Measurements from ENCODE around the gene SELENON. TPM values are rescaled to one million over a fixed set of nuclear protein-coding genes. Genes with fewer than 3 reads are reported as not detected.

SELENON gene
- total RNA-seq, 1 experiment from 2014 or later, result 57.2 TPM

DNA sequence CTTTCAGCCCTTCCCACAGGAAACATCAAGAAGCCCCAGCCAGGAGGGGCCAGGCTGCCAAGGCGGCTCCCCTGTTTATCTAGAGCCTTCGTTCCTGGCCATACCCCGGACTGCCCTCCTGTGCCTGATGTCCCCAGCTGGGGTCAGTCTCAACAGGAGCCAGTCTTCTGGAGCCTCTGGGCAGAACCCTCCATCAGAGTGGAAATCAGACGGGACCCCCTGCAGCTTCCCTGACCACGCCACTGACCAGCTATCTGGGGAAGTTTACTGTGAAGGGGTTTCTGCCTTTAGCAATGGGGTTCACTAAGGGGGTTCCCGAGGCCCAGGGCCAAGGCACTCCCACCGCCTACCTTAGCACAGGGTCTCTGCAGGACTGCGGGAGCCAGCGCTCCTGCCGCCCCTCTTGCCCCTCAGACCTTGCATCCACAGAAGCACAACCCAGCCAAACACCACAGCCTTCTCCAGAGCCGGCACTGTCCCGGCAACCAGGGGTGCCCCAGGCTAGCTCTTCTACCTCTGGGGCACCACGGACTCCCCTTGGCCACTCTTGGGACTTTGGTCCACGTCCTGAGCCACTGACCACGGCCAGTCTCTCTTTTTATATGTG is 16.2 kb downstream of the SELENON start:
- Histone ChIP-seq H3K27ac (ENCODE audit: low read length) (no peak overlapping the region), H3K9me3 (ENCODE audit: control insufficient read depth, insufficient read depth, low read depth, low read length) (no peaks in the 10 kb centered on the region), H3K4me1 (ENCODE audit: control insufficient read depth, insufficient read depth, low read length) (peaks cover 17% of the 10 kb centered on the region), H3K4me3 (ENCODE audit: low read depth in 2 of 2, low read length in 2 of 2) (no peak overlapping the region), H3K36me3 (ENCODE audit: control insufficient read depth, insufficient read depth, low read length) (no peaks in the 10 kb centered on the region; the same call in 1 of the 2 replicates), H3K27me3 (ENCODE audit: control insufficient read depth, insufficient read depth, low read length) (no peaks in the 10 kb centered on the region)
- BruUV-seq (replicated peaks), result no TSS peak
- in situ Hi-C loops (cut with HindIII; ENCODE audit: low pct_unique_long_range_greater_than_20kb, low sequenced_read_pairs) (no loop called here), intact Hi-C loops (cut with micrococcal nuclease; ENCODE audit: unreplicated experiment) (no loop called here)
- ChIA-PET CTCF (interaction anchor here (0.6 kb wide), 3 partner anchors 78 to 195 kb away, joined by 3 to 6 read pairs (median 4); partner anchors contain the start of gene PAFAH2), POLR2A (interaction anchor here (0.5 kb wide), 1 partner anchor 500 kb away, joined by 6 read pairs; no protein-coding TSS in a partner anchor)
- TF ChIP-seq, protein P1, sequence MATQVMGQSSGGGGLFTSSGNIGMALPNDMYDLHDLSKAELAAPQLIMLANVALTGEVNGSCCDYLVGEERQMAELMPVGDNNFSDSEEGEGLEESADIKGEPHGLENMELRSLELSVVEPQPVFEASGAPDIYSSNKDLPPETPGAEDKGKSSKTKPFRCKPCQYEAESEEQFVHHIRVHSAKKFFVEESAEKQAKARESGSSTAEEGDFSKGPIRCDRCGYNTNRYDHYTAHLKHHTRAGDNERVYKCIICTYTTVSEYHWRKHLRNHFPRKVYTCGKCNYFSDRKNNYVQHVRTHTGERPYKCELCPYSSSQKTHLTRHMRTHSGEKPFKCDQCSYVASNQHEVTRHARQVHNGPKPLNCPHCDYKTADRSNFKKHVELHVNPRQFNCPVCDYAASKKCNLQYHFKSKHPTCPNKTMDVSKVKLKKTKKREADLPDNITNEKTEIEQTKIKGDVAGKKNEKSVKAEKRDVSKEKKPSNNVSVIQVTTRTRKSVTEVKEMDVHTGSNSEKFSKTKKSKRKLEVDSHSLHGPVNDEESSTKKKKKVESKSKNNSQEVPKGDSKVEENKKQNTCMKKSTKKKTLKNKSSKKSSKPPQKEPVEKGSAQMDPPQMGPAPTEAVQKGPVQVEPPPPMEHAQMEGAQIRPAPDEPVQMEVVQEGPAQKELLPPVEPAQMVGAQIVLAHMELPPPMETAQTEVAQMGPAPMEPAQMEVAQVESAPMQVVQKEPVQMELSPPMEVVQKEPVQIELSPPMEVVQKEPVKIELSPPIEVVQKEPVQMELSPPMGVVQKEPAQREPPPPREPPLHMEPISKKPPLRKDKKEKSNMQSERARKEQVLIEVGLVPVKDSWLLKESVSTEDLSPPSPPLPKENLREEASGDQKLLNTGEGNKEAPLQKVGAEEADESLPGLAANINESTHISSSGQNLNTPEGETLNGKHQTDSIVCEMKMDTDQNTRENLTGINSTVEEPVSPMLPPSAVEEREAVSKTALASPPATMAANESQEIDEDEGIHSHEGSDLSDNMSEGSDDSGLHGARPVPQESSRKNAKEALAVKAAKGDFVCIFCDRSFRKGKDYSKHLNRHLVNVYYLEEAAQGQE (IDR thresholded peaks at IDR 0.05; ENCODE audit: insufficient read depth in 1 of 2, low read depth in 2 of 2, low read length in 1 of 2), result no peak
- TF ChIP-seq SIN3A (IDR thresholded peaks at IDR 0.05; ENCODE audit: borderline replicate concordance, insufficient read depth, low read depth, low read length) (no peak), POLR2AphosphoS5 (IDR thresholded peaks at IDR 0.05; ENCODE audit: low read depth, low read length) (no peak), TCF7L2 (IDR thresholded peaks at IDR 0.05; ENCODE audit: low read depth, low read length) (no peak)
- DNase-seq (ENCODE audit: low read depth, low spot score), result no peak
- ATAC-seq, result no peak

DNA sequence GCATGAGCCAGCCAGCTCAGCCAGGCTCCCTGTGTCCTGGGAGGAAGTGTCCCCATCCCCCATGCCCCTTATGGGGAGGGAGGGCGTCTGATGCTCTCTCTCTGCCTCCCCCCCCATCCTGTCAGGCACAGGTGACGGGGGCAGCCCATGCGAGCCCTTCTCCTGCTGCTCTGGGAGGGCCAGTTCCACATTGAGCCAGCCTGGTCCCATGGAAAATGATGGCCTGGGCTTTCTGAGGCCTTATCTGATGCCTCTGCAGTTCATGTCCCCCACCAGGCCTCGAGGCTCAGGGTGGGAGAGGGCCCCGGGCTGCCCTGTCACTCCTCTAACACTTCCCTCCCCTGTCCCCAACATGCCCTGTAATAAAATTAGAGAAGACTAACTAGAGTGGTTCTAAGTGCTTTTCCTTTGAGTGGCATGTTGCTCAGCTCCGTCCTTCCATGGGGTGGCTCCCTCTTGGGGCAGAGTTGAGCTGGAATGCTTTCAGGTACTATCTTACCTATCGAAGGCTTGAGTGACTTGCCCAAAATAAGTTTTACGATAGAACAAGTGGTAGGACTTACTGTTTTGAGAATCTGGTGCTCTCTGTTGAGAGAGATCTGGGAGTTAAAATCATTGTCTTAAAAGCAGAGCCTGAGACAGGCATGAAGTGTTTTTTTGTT is 18.0 kb downstream of the SELENON start:
- BruUV-seq (replicated peaks), result no TSS peak
- DNase-seq (ENCODE audit: low read depth, low spot score), result no peak
- H3K27ac ChIP-seq (ENCODE audit: low read length), result peak overlapping the region; percentile 86

More for the DNA sequence above, 18.0 kb downstream of the SELENON start:
- ChIA-PET POLR2A (no interaction called here), CTCF (interaction anchor here (0.8 kb wide), 1 partner anchor 199 kb away, joined by 3 read pairs; no protein-coding TSS in a partner anchor)
- 0 out of 2 replicates have a peak, but pooled peaks have one; percentile 14 for TF ChIP-seq POLR2AphosphoS5 (IDR thresholded peaks at IDR 0.05; ENCODE audit: low read depth, low read length)
- TF ChIP-seq, protein P1 (IDR thresholded peaks at IDR 0.05; ENCODE audit: insufficient read depth in 1 of 2, low read depth in 2 of 2, low read length in 1 of 2), result no peak
- no peak for TF ChIP-seq SIN3A (IDR thresholded peaks at IDR 0.05; ENCODE audit: borderline replicate concordance, insufficient read depth, low read depth, low read length)
- TF ChIP-seq, protein P2, sequence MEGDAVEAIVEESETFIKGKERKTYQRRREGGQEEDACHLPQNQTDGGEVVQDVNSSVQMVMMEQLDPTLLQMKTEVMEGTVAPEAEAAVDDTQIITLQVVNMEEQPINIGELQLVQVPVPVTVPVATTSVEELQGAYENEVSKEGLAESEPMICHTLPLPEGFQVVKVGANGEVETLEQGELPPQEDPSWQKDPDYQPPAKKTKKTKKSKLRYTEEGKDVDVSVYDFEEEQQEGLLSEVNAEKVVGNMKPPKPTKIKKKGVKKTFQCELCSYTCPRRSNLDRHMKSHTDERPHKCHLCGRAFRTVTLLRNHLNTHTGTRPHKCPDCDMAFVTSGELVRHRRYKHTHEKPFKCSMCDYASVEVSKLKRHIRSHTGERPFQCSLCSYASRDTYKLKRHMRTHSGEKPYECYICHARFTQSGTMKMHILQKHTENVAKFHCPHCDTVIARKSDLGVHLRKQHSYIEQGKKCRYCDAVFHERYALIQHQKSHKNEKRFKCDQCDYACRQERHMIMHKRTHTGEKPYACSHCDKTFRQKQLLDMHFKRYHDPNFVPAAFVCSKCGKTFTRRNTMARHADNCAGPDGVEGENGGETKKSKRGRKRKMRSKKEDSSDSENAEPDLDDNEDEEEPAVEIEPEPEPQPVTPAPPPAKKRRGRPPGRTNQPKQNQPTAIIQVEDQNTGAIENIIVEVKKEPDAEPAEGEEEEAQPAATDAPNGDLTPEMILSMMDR (IDR thresholded peaks at IDR 0.05), result no peak; the same call in 1 of the 2 replicates
- Histone ChIP-seq H3K9me3 (ENCODE audit: control insufficient read depth, insufficient read depth, low read depth, low read length) (no peaks in the 10 kb centered on the region), H3K4me1 (ENCODE audit: control insufficient read depth, insufficient read depth, low read length) (peaks cover 28% of the 10 kb centered on the region), H3K4me3 (ENCODE audit: low read depth in 2 of 2, low read length in 2 of 2) (no peak overlapping the region), H3K27me3 (ENCODE audit: control insufficient read depth, insufficient read depth, low read length) (no peaks in the 10 kb centered on the region), H3K36me3 (ENCODE audit: control insufficient read depth, insufficient read depth, low read length) (no peaks in the 10 kb centered on the region; the same call in 1 of the 2 replicates)
- in situ Hi-C loops (cut with HindIII; ENCODE audit: low pct_unique_long_range_greater_than_20kb, low sequenced_read_pairs), result no loop called here
- intact Hi-C loops (cut with micrococcal nuclease; ENCODE audit: unreplicated experiment), result no loop called here
- ATAC-seq, result no peak
